Endothelial cell of umbilical vein (primary cell): ENCODE measurements around the gene LRP1B. TPM values are rescaled to one million over a fixed set of nuclear protein-coding genes. Genes with fewer than 3 reads are reported as not detected.

Source experiments
- BruUV-seq: library from RNA; stranded (reverse); fragments of 400-500 nt; replicated peaks from 2 replicates; lab custom pipeline; 2021; lab: Mats Ljungman, UMichigan
- CTCF ChIA-PET: fragments of 300-600, 350-600 bp; sonication (Branson Sonifier 250); formaldehyde crosslinking; loops from one replicate; lab custom pipeline; 2021; ENCODE audit warnings: antibody characterized with exemption, inconsistent platforms; lab: Charles Lee
- POLR2A ChIA-PET: fragments of 300-600, 350-600 bp; sonication (Branson Sonifier 250); formaldehyde crosslinking; loops from one replicate; lab custom pipeline; 2021; ENCODE audit warnings: antibody characterized with exemption, inconsistent platforms; lab: Charles Lee
- DNase-seq: peaks from one replicate; pipeline ENCODE4 v3.0.0-alpha.2; 2011; ENCODE audit warnings: low read depth, low spot score
- FAIRE-seq: peaks from 2 replicates; lab custom pipeline; 2011; peaks lifted over from hg19 to GRCh38; lab: Jason Lieb, UNC
- H2AFZ ChIP-seq: 2 replicates; pipeline ENCODE4 v1.6.0; 2012; ENCODE audit warnings: low read depth, low read length, control low read depth, inconsistent platforms
- H3K27ac ChIP-seq: 2 replicates; pipeline ENCODE4 v1.5.1; 2011; ENCODE audit warnings: low read depth, mild to moderate bottlenecking, control low read depth, low read length, moderate library complexity; ENCODE audit not compliant: insufficient read depth
- H3K27me3 ChIP-seq, 2 experiments: 2 replicates each; pipeline versions ENCODE4 v1.6.0 to v1.6.1; 2011; ENCODE audit warnings: low read length in 2 of 2, mixed read lengths in 1 of 2; ENCODE audit not compliant: control insufficient read depth in 2 of 2, insufficient read depth in 2 of 2
- H3K36me3 ChIP-seq, 2 experiments: 2 replicates in 1 of 2; 3 replicates in 1 of 2; pipeline ENCODE4 v1.5.1; 2011; ENCODE audit warnings: low read length in 2 of 2, mild to moderate bottlenecking in 1 of 2, moderate library complexity in 1 of 2; ENCODE audit not compliant: control insufficient read depth in 2 of 2, insufficient read depth in 2 of 2; ENCODE audit errors: extremely low read depth in 1 of 2
- H3K4me1 ChIP-seq: 3 replicates; pipeline ENCODE4 v1.5.1; 2011; ENCODE audit warnings: mild to moderate bottlenecking, low read length; ENCODE audit not compliant: control insufficient read depth, insufficient read depth; ENCODE audit errors: extremely low read depth
- H3K4me2 ChIP-seq: 2 replicates; pipeline ENCODE4 v1.6.1; 2011; ENCODE audit warnings: low read length, control low read depth, mixed read lengths; ENCODE audit not compliant: insufficient read depth
- H3K4me3 ChIP-seq, 3 experiments: fragments of 200-600 bp in 1 of 3; sonication (generic), shearing (Covaris generic) in 1 of 3; replicated peaks in 1 of 3; 2 replicates each; pipeline ENCODE4 v1.5.1; 2011 to 2016; ENCODE audit warnings: control low read depth in 3 of 3, low read length in 3 of 3, mild to moderate bottlenecking in 2 of 3, inconsistent platforms in 1 of 3, low read depth in 1 of 3, moderate library complexity in 1 of 3; ENCODE audit not compliant: insufficient read depth in 1 of 3
- H3K79me2 ChIP-seq: 2 replicates; pipeline ENCODE4 v1.6.0; 2012; ENCODE audit warnings: low read length, inconsistent platforms; ENCODE audit not compliant: control insufficient read depth, insufficient read depth
- H3K9ac ChIP-seq: replicated peaks from 2 replicates; pipeline ENCODE3; 2011; ENCODE audit warnings: low read length, control low read depth; ENCODE audit not compliant: insufficient read depth; ENCODE audit errors: extremely low read depth
- H3K9me1 ChIP-seq: replicated peaks from 3 replicates; pipeline ENCODE4 v1.6.0; 2011; ENCODE audit warnings: mild to moderate bottlenecking, low read length; ENCODE audit not compliant: control insufficient read depth, insufficient read depth; ENCODE audit errors: extremely low read depth
- H3K9me3 ChIP-seq: replicated peaks from 2 replicates; pipeline ENCODE4 v1.5.1; 2012; ENCODE audit warnings: low read length, inconsistent platforms; ENCODE audit not compliant: control insufficient read depth, insufficient read depth
- H4K20me1 ChIP-seq: replicated peaks from 2 replicates; pipeline ENCODE3; 2011; ENCODE audit warnings: mild to moderate bottlenecking, low read length; ENCODE audit not compliant: control insufficient read depth, insufficient read depth; ENCODE audit errors: extremely low read depth
- CTCF ChIP-seq, 2 donors: IDR thresholded peaks; 1 replicate in 1 of 2; 2 replicates in 1 of 2; pipeline ENCODE4 v1.5.1; 2011; ENCODE audit warnings: low read length in 2 of 2, mild to moderate bottlenecking in 2 of 2, moderate library complexity in 2 of 2, control low read depth in 1 of 2, inconsistent platforms in 1 of 2, low read depth in 1 of 2; ENCODE audit not compliant: insufficient read depth in 1 of 2; ENCODE audit errors: extremely low read depth in 1 of 2
- EZH2 ChIP-seq: IDR thresholded peaks from 2 replicates; pipeline ENCODE4 v1.6.1; 2012; ENCODE audit warnings: borderline replicate concordance, low read depth, mild to moderate bottlenecking, moderate library complexity, low read length, inconsistent platforms; ENCODE audit not compliant: severe bottlenecking
- FOS ChIP-seq: IDR thresholded peaks from 2 replicates; pipeline ENCODE4 v1.6.1; 2011; ENCODE audit warnings: mild to moderate bottlenecking, low read length, moderate library complexity, borderline replicate concordance; ENCODE audit not compliant: insufficient read depth
- GATA2 ChIP-seq: IDR thresholded peaks from 2 replicates; pipeline ENCODE4 v1.7.0; 2011; ENCODE audit warnings: low read depth, mild to moderate bottlenecking, moderate library complexity, mixed read lengths, low read length; ENCODE audit not compliant: insufficient read length, insufficient read depth
- JUN ChIP-seq: IDR thresholded peaks from 2 replicates; pipeline ENCODE4 v1.6.1; 2011; ENCODE audit warnings: borderline replicate concordance, low read depth; ENCODE audit not compliant: insufficient read length, insufficient read depth
- MYC ChIP-seq: IDR thresholded peaks from one replicate; pipeline ENCODE4 v1.6.1; 2011; ENCODE audit warnings: mild to moderate bottlenecking, low read depth, low read length
- dilution Hi-C: fragments of 300-500 bp; cut with MboI; formaldehyde crosslinking; loops from one replicate; pipeline ENCODE4 v1.15.0; 2019; ENCODE audit warnings: low sequenced_read_pairs; ENCODE audit not compliant: extremely low pct_ligation_motif_present
- intact Hi-C: fragments of 100-400 bp; cut with micrococcal nuclease; formaldehyde crosslinking; loops from one replicate; pipeline ENCODE4 v1.10.0; 2022
- polyA plus RNA-seq, 4 experiments: library from polyadenylated mRNA; depleted of rRNA in 3 of 4; stranded (reverse) in 3 of 4; unstranded in 1 of 4; fragments of >200 nt; gene quantifications; 2 replicates each; pipeline versions ENCODE4 v1.2.1 to v1.2.3, GENCODE V29; 2011 to 2012; ENCODE audit warnings: missing spikeins in 1 of 4
- total RNA-seq: library from RNA; stranded (reverse); gene quantifications from 2 replicates; pipeline ENCODE4 v1.2.3, GENCODE V29; 2021
- TF ChIP-seq, protein P1 (sequence below): IDR thresholded peaks from 2 replicates; pipeline ENCODE4 v1.6.1; 2011; ENCODE audit not compliant: insufficient read depth, insufficient read length

Gene LRP1B
- total and polyA plus RNA-seq, 2 donors (not counting 3 experiments of a cell fraction or from before 2014, with no cell fraction given), result 0.03 to 0.07 TPM

GRCh38 chr2:141796449-141796848 lies 334.4 kb downstream of the LRP1B start:
- Histone ChIP-seq H3K27me3 (no peaks in the 10 kb centered on the region), H3K27ac (no peak overlapping the region), H3K36me3 (no peaks in the 10 kb centered on the region), H3K4me2 (no peak overlapping the region), H2AFZ (no peak overlapping the region), H3K9me1 (no peaks in the 10 kb centered on the region), H3K79me2 (no peaks in the 10 kb centered on the region), H3K4me3 (no peak overlapping the region), H4K20me1 (no peaks in the 10 kb centered on the region), H3K9me3 (no peaks in the 10 kb centered on the region), H3K9ac (no peak overlapping the region), H3K4me1 (no peaks in the 10 kb centered on the region)
- dilution Hi-C loops (no loop called here), intact Hi-C loops (no loop called here)
- FAIRE-seq (no peak), DNase-seq (no peak)
- CTCF ChIA-PET, result no interaction called here
- TF ChIP-seq GATA2 (no peak), MYC (no peak), FOS (no peak), EZH2 (no peak), JUN (no peak), CTCF (IDR thresholded peaks at IDR 0.05; ENCODE audit: extremely low read depth in 1 of 2, insufficient read depth in 1 of 2, low read depth in 1 of 2, low read length in 2 of 2) (no peak)
- TF ChIP-seq, protein P1, sequence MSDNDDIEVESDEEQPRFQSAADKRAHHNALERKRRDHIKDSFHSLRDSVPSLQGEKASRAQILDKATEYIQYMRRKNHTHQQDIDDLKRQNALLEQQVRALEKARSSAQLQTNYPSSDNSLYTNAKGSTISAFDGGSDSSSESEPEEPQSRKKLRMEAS, result no peak
- POLR2A ChIA-PET, result interaction anchor here (0.6 kb wide), 1 partner anchor 1770 kb away, joined by 4 read pairs; no protein-coding TSS in a partner anchor
- no TSS peak for BruUV-seq
